ENCODE measurements around the gene GALR2. TPM values are rescaled to one million over a fixed set of nuclear protein-coding genes. Genes with fewer than 3 reads are reported as not detected.

Gene GALR2
- total RNA-seq, 1 donor from 2014 or later = 0.36 TPM

GRCh38 chr17:76048711-76049110 lies 25.9 kb upstream of the GALR2 start:
- H3K36me3 ChIP-seq (ENCODE audit: insufficient read depth, low read length) = peaks cover 41% of the 10 kb centered on the region
- no peaks in the 10 kb centered on the region for H3K27me3 ChIP-seq (ENCODE audit: insufficient read depth, low read length)
- peaks cover 36% of the 10 kb centered on the region for H3K36me3 Mint-ChIP-seq (ENCODE audit: low read depth, unreplicated experiment)
- no peak overlapping the region for H3K4me3 Mint-ChIP-seq (ENCODE audit: unreplicated experiment)
- H3K4me1 Mint-ChIP-seq (ENCODE audit: low read depth, unreplicated experiment) = peaks cover 31% of the 10 kb centered on the region
- peak overlapping the region; percentile 2 for H3K4me2 ChIP-seq (ENCODE audit: low read length)
- H3K9me3 Mint-ChIP-seq (ENCODE audit: unreplicated experiment) = no peaks in the 10 kb centered on the region
- H2AFZ ChIP-seq (ENCODE audit: low read depth, low read length) = no peak overlapping the region
- TF ChIP-seq EZH2 (IDR thresholded peaks at IDR 0.05; ENCODE audit: insufficient read depth, low read length) = no peak
- TF ChIP-seq CTCF (IDR thresholded peaks at IDR 0.05; ENCODE audit: insufficient read depth, low read depth, low read length) = no peak
- H3K4me1 ChIP-seq (ENCODE audit: insufficient read depth, low read length) = peaks cover 29% of the 10 kb centered on the region
- H3K79me2 ChIP-seq (ENCODE audit: insufficient read depth, low read length) = peaks cover 19% of the 10 kb centered on the region
- peak overlapping the region; percentile 30 for H3K27ac ChIP-seq (ENCODE audit: low read depth, low read length)
- peaks cover 55% of the 10 kb centered on the region for H4K20me1 ChIP-seq (ENCODE audit: insufficient read depth, low read length)
- no peak for FAIRE-seq
- H3K9ac ChIP-seq (ENCODE audit: low read length) = no peak overlapping the region
- DNase-seq (ENCODE audit: low read depth) = peak; percentile 56
- H3K9me3 ChIP-seq (ENCODE audit: insufficient read depth, low read depth, low read length) = no peaks in the 10 kb centered on the region
- H3K27me3 Mint-ChIP-seq (ENCODE audit: low read depth, unreplicated experiment) = no peaks in the 10 kb centered on the region
- no peak overlapping the region for H3K4me3 ChIP-seq (ENCODE audit: insufficient read depth, low read depth, low read length)
- H3K27ac Mint-ChIP-seq (ENCODE audit: unreplicated experiment) = peak overlapping the region; percentile 16

GRCh38 chr17:76049239-76049638 lies 25.3 kb upstream of the GALR2 start:
- Mint-ChIP-seq H3K9me3 (ENCODE audit: unreplicated experiment) (no peaks in the 10 kb centered on the region), H3K36me3 (ENCODE audit: low read depth, unreplicated experiment) (peaks cover 37% of the 10 kb centered on the region), H3K27me3 (ENCODE audit: low read depth, unreplicated experiment) (no peaks in the 10 kb centered on the region), H3K4me1 (ENCODE audit: low read depth, unreplicated experiment) (peaks cover 37% of the 10 kb centered on the region), H3K27ac (ENCODE audit: unreplicated experiment) (peak overlapping the region; percentile 16), H3K4me3 (ENCODE audit: unreplicated experiment) (no peak overlapping the region)
- Histone ChIP-seq H3K79me2 (ENCODE audit: insufficient read depth, low read length) (peaks cover 19% of the 10 kb centered on the region), H3K9ac (ENCODE audit: low read length) (no peak overlapping the region), H3K27ac (ENCODE audit: low read depth, low read length) (peak overlapping the region; percentile 30), H3K27me3 (ENCODE audit: insufficient read depth, low read length) (no peaks in the 10 kb centered on the region), H3K4me2 (ENCODE audit: low read length) (no peak overlapping the region), H2AFZ (ENCODE audit: low read depth, low read length) (no peak overlapping the region), H3K4me1 (ENCODE audit: insufficient read depth, low read length) (peaks cover 34% of the 10 kb centered on the region), H3K9me3 (ENCODE audit: insufficient read depth, low read depth, low read length) (no peaks in the 10 kb centered on the region), H4K20me1 (ENCODE audit: insufficient read depth, low read length) (peaks cover 55% of the 10 kb centered on the region), H3K36me3 (ENCODE audit: insufficient read depth, low read length) (peaks cover 36% of the 10 kb centered on the region), H3K4me3 (ENCODE audit: insufficient read depth, low read depth, low read length) (no peak overlapping the region)
- no peak for DNase-seq (ENCODE audit: low read depth)
- FAIRE-seq = no peak
- TF ChIP-seq EZH2 (IDR thresholded peaks at IDR 0.05; ENCODE audit: insufficient read depth, low read length) (no peak), CTCF (IDR thresholded peaks at IDR 0.05; ENCODE audit: insufficient read depth, low read depth, low read length) (no peak)

GRCh38 chr17:76049836-76050537 lies 24.6 kb upstream of the GALR2 start:
- FAIRE-seq = no peak
- H3K27ac ChIP-seq (ENCODE audit: low read depth, low read length) = no peak overlapping the region
- no peak overlapping the region for H3K4me3 ChIP-seq (ENCODE audit: insufficient read depth, low read depth, low read length)
- TF ChIP-seq EZH2 (IDR thresholded peaks at IDR 0.05; ENCODE audit: insufficient read depth, low read length) (no peak), CTCF (IDR thresholded peaks at IDR 0.05; ENCODE audit: insufficient read depth, low read depth, low read length) (no peak)
- H3K4me3 Mint-ChIP-seq (ENCODE audit: unreplicated experiment) = no peak overlapping the region
- H3K4me2 ChIP-seq (ENCODE audit: low read length) = no peak overlapping the region
- H3K9ac ChIP-seq (ENCODE audit: low read length) = no peak overlapping the region
- peaks cover 37% of the 10 kb centered on the region for H3K4me1 Mint-ChIP-seq (ENCODE audit: low read depth, unreplicated experiment)
- H3K4me1 ChIP-seq (ENCODE audit: insufficient read depth, low read length) = peaks cover 37% of the 10 kb centered on the region
- H3K9me3 ChIP-seq (ENCODE audit: insufficient read depth, low read depth, low read length) = no peaks in the 10 kb centered on the region
- peaks cover 34% of the 10 kb centered on the region for H3K36me3 Mint-ChIP-seq (ENCODE audit: low read depth, unreplicated experiment)
- peaks cover 29% of the 10 kb centered on the region for H3K36me3 ChIP-seq (ENCODE audit: insufficient read depth, low read length)
- peaks cover 49% of the 10 kb centered on the region for H4K20me1 ChIP-seq (ENCODE audit: insufficient read depth, low read length)
- H2AFZ ChIP-seq (ENCODE audit: low read depth, low read length) = no peak overlapping the region
- no peaks in the 10 kb centered on the region for H3K27me3 ChIP-seq (ENCODE audit: insufficient read depth, low read length)
- H3K27ac Mint-ChIP-seq (ENCODE audit: unreplicated experiment) = no peak overlapping the region
- H3K79me2 ChIP-seq (ENCODE audit: insufficient read depth, low read length) = peaks cover 19% of the 10 kb centered on the region
- H3K9me3 Mint-ChIP-seq (ENCODE audit: unreplicated experiment) = no peaks in the 10 kb centered on the region
- H3K27me3 Mint-ChIP-seq (ENCODE audit: low read depth, unreplicated experiment) = no peaks in the 10 kb centered on the region
- no peak for DNase-seq (ENCODE audit: low read depth)
